HG02885 (cell line): Measurements from ENCODE around the gene CCDC171.
"Not testable (repeated sequence)": the region's sequence is repeated elsewhere in the genome, so short reads cannot be mapped to it uniquely, and the experiment has no call there.

Experiments
- ATAC-seq: cut with Tn5 transposase; IDR thresholded peaks from one replicate; pipeline ENCODE4 v1.9.1; 2021; ENCODE audit warnings: mild to moderate bottlenecking; ENCODE audit not compliant: unreplicated experiment, poor library complexity

The CCDC171 gene

GRCh38 chr9:15741015-15741414 lies 188.2 kb downstream of the CCDC171 start:
- ATAC-seq = no peak

GRCh38 chr9:15743512-15743911 lies 190.7 kb downstream of the CCDC171 start:
- peak; percentile 94 for ATAC-seq

DNA sequence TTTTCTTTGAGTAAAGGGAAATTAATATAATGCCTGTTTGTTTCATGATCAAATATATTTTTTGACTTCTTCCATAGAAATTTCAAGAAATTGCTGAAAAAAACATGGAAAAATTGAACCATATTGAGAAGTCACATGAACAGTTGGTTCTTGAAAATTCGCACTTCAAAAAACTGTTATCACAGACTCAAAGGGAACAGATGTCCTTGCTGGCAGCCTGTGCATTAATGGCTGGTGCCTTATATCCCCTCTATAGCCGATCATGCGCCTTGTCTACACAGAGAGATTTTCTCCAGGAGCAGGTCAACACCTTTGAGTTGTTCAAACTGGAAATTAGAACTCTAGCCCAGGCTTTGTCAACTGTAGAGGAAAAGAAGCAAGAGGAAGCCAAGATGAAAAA lies 191.4 kb downstream of the CCDC171 start:
- no peak for ATAC-seq

GRCh38 chr9:15746905-15747304 lies 194.1 kb downstream of the CCDC171 start:
- ATAC-seq = no peak

- ATAC-seq = no peak
Measured at GRCh38 chr9:15755660-15756059, 202.8 kb downstream of the CCDC171 start.

GRCh38 chr9:15761551-15761950 lies 208.7 kb downstream of the CCDC171 start:
- ATAC-seq = no peak

- ATAC-seq = no peak
Measured at GRCh38 chr9:15763371-15763770, 210.5 kb downstream of the CCDC171 start.

DNA sequence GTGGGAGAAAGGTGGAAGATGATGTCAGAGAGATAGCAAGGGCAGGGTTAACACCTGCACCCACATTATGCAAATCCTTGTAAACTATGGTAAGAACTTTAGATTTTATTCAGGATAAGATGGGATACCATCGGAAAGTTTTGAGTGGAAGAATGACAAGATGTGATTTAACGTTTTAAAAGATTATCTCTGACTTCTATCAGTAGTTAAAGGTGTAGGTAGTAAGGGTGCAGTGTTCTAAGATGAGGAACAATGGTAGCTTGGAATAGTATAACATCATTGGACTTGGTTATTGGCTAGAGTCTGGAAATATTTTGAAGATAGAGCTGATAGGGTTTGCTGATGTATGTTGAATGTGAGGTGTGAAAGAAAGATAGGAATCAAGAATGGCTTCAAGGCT lies 211.3 kb downstream of the CCDC171 start:
- no peak for ATAC-seq

GRCh38 chr9:15769547-15769946 lies 216.7 kb downstream of the CCDC171 start:
- ATAC-seq = no peak

DNA sequence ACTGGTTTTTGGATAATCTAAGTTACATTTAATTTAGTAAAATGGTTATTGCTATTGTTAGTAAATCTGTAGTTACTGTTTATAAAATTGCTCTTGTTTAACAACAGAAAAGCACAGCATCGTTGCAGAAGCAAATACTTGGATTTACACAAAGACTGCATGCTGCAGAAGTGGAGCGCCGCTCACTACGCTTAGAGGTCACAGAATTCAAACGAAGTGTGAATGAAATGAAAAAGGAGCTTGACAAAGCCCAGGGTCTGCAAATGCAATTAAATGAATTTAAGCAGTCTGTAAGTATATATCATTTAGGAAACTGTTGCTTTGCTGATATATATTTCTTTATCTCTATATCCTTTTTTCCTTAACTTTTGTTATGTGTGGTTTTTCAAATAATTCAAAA lies 226.0 kb downstream of the CCDC171 start:
- no peak for ATAC-seq

GRCh38 chr9:15782106-15782505 lies 229.3 kb downstream of the CCDC171 start:
- ATAC-seq = no peak

DNA sequence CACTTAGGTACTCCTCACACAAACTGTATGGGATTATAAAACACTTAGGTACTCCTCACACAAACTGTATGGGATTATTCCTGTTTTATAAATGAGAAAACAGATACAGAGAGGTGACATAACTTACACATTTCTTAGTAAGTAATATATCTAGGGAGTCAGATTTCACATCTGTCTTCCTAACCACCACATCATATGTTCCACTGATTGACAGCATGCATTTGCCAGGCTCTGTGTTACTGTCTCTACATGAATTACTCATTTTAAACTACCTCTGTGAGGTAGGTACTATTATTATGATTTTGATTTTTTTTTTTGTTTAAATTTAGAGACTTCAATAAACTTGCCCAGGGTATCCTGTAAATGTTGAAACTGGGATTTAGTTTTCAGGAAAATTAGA lies 232.7 kb downstream of the CCDC171 start:
- no peak for ATAC-seq

GRCh38 chr9:15786616-15787015 lies 233.8 kb downstream of the CCDC171 start:
- ATAC-seq = no peak

GRCh38 chr9:15810219-15810899 lies 257.5 kb downstream of the CCDC171 start:
- ATAC-seq = not testable (repeated sequence)

- ATAC-seq = no peak
Measured at GRCh38 chr9:15813076-15813475, 260.2 kb downstream of the CCDC171 start.

DNA sequence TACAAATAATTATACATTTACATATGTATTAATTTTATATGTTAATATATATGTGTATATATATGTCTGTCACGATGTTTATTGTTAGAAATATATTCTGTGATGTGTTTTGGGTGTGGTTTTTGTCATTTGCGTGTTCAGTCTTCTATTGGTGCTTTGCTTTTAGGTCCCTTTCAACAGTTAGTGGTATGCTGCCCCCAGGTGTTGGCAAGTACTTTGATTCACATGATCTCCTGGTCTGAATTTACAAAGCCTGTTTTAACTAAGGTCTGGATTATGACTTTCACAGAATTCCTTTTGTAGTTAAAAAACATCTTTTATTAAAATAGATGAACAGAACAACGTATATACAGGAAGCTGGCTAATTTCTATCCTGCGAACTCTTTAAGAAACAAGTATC lies 271.5 kb downstream of the CCDC171 start:
- no peak for ATAC-seq

GRCh38 chr9:15831384-15831783 lies 278.5 kb downstream of the CCDC171 start:
- ATAC-seq = no peak

DNA sequence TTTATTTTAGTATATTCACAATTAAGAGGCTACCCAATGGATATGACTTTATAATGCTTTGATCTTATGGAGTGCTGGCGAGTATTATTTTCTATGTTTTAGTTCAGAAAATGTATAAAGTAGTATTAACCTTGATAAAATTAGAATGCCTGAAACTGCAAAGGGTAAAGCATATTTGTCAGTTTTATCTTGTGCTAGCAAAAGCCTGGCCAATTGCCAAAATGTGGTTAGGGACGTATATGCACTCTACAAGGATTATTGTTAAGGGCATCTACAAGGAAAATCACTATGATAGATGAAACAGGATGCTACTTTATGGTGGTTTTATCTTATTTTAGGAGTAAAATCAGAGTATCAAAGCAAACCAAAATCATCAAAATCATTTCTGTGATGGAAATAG lies 281.7 kb downstream of the CCDC171 start:
- no peak for ATAC-seq

DNA sequence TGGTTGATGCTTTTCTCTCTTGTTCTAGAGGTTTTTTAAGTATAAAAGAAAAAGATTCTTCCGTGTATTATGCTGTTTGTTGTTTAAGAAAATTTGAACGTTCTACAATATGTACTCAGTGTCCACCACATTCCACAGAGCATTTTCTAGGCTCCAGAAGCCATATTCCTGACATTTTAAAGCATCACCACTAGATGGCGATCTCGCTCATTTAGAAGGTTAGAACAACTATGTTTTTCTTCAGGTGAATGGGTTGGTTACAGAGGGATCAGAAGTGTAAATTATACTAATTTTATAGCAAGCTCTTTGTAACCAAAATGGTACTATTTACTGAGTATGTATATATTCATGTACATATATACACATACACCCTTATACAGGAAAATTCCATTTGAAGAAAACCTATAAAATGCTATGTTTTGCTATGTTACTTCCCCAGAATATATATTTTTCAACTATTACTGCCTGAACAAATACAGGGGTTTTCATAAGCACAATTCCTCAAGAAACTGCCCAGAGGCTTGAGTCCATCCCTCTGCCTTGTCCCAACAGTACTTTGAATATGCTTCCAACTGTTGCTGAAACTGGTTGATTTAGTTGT lies 284.3 kb downstream of the CCDC171 start:
- peak; percentile 84 for ATAC-seq

DNA sequence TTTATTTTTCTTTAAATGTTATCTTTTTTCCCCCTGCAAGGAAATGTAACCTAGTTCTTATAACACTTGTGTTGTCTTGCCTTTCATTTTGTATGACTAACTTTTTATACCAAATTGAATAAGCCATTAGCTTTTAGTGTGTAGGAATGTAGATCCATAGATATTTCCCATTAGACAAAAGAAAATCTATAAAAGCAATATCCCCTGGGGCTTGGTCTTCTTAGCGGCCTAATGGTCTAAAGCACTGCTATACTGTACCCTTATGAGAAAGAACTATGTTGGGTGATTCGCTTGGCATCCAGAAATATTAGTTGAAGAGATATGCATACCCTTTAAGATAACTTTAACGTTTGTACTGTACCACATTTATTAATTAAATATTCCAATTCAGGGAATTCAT lies 289.2 kb downstream of the CCDC171 start:
- ATAC-seq = no peak

DNA sequence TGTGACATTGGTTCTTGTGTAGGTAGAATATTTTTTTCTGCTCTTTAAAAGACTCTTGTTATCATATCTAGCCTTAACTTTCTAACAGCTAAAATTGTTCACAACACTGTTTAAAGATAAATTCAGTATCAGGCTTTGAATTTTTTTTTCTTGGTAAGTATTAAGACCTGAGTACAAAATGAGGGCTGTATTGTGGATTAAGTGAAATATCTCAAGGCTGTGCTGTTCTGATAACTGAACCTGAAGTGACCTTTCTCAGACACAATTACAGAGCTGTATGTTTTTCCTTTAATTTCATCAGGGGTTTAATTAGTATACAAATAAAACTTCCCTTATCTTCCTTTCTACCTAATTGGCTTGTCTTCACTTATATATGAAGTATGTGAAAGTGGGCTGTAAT lies 290.5 kb downstream of the CCDC171 start:
- no peak for ATAC-seq

DNA sequence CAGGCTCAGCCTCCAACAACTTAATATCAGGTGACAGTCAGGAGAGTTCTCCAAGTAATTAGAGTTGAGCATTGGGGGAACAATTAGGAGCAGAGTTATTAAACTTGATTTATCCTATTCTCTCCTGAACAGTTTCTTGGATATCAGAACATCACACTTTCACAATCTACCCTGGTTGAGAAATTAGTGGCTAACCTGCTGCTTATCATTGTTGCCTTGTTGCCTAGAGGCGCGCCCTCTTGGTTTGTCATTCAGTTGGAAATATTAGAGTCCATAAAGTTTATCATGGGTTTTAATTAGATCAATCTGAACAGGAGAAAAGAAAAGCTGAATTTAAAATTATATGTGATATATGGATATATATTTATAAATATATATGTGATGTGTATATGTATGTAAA lies 291.1 kb downstream of the CCDC171 start:
- ATAC-seq = no peak
